ENCODE measurements around the gene ANGPTL2.

ANGPTL2 gene

GRCh38 chr9:127099664-127100063, 22.8 kb downstream of the ANGPTL2 start:
- Histone ChIP-seq H3K79me2 (ENCODE audit: low read length) (no peaks in the 10 kb centered on the region), H3K9me3 (ENCODE audit: insufficient read depth, low read length) (no peaks in the 10 kb centered on the region)
- TF ChIP-seq EZH2phosphoT487 (IDR thresholded peaks at IDR 0.05; ENCODE audit: low read depth) (no peak), CTCF (IDR thresholded peaks at IDR 0.05; ENCODE audit: low read depth, low read length) (no peak)

GRCh38 chr9:127098916-127099553, 23.4 kb downstream of the ANGPTL2 start:
- H3K27ac ChIP-seq (ENCODE audit: low read length): no peak overlapping the region
- no peak overlapping the region for H3K9ac ChIP-seq (ENCODE audit: low read length)
- no peak overlapping the region for H3K4me2 ChIP-seq (ENCODE audit: low read length)
- no peaks in the 10 kb centered on the region for H3K4me1 ChIP-seq (ENCODE audit: low read length)
- no peak overlapping the region for H3K4me3 ChIP-seq (ENCODE audit: low read length)
- no peaks in the 10 kb centered on the region for H3K36me3 ChIP-seq (replicated peaks; ENCODE audit: low read depth, low read length)
- H3K9me3 ChIP-seq (ENCODE audit: insufficient read depth, low read length): no peaks in the 10 kb centered on the region
- no peak overlapping the region for H2AFZ ChIP-seq (ENCODE audit: low read depth, low read length)
- H3K79me2 ChIP-seq (ENCODE audit: low read length): no peaks in the 10 kb centered on the region
- H4K20me1 ChIP-seq (ENCODE audit: insufficient read depth, low read length): no peaks in the 10 kb centered on the region
- no peaks in the 10 kb centered on the region for H3K27me3 ChIP-seq (ENCODE audit: low read depth, low read length)
- TF ChIP-seq CTCF (IDR thresholded peaks at IDR 0.05; ENCODE audit: low read depth, low read length) (no peak), EZH2phosphoT487 (IDR thresholded peaks at IDR 0.05; ENCODE audit: low read depth) (no peak)

More at GRCh38 chr9:127099664-127100063, 22.8 kb downstream of the ANGPTL2 start:
- Histone ChIP-seq H3K4me1 (ENCODE audit: low read length) (no peaks in the 10 kb centered on the region), H3K9ac (ENCODE audit: low read length) (no peak overlapping the region), H2AFZ (ENCODE audit: low read depth, low read length) (no peak overlapping the region), H3K4me3 (ENCODE audit: low read length) (no peak overlapping the region), H3K4me2 (ENCODE audit: low read length) (no peak overlapping the region), H3K36me3 (replicated peaks; ENCODE audit: low read depth, low read length) (no peaks in the 10 kb centered on the region), H3K27ac (ENCODE audit: low read length) (no peak overlapping the region), H4K20me1 (ENCODE audit: insufficient read depth, low read length) (no peaks in the 10 kb centered on the region), H3K27me3 (ENCODE audit: low read depth, low read length) (no peaks in the 10 kb centered on the region)

- no peak overlapping the region for H2AFZ ChIP-seq (ENCODE audit: low read depth, low read length)
- H3K27ac ChIP-seq (ENCODE audit: low read length): no peak overlapping the region
- H3K4me2 ChIP-seq (ENCODE audit: low read length): no peak overlapping the region
- H3K79me2 ChIP-seq (ENCODE audit: low read length): no peaks in the 10 kb centered on the region
- no peaks in the 10 kb centered on the region for H3K27me3 ChIP-seq (ENCODE audit: low read depth, low read length)
- H3K36me3 ChIP-seq (replicated peaks; ENCODE audit: low read depth, low read length): no peaks in the 10 kb centered on the region
- no peaks in the 10 kb centered on the region for H3K9me3 ChIP-seq (ENCODE audit: insufficient read depth, low read length)
- H4K20me1 ChIP-seq (ENCODE audit: insufficient read depth, low read length): no peaks in the 10 kb centered on the region
- no peak overlapping the region for H3K4me3 ChIP-seq (ENCODE audit: low read length)
- TF ChIP-seq CTCF (IDR thresholded peaks at IDR 0.05; ENCODE audit: low read depth, low read length) (no peak), EZH2phosphoT487 (IDR thresholded peaks at IDR 0.05; ENCODE audit: low read depth) (no peak)
- no peaks in the 10 kb centered on the region for H3K4me1 ChIP-seq (ENCODE audit: low read length)
- no peak overlapping the region for H3K9ac ChIP-seq (ENCODE audit: low read length)
Measured at GRCh38 chr9:127097683-127098082, 24.8 kb downstream of the ANGPTL2 start.

- no peak overlapping the region for H2AFZ ChIP-seq (ENCODE audit: low read depth, low read length)
- no peaks in the 10 kb centered on the region for H4K20me1 ChIP-seq (ENCODE audit: insufficient read depth, low read length)
- no peaks in the 10 kb centered on the region for H3K9me3 ChIP-seq (ENCODE audit: insufficient read depth, low read length)
- no peaks in the 10 kb centered on the region for H3K36me3 ChIP-seq (replicated peaks; ENCODE audit: low read depth, low read length)
- no peak overlapping the region for H3K4me3 ChIP-seq (ENCODE audit: low read length)
- TF ChIP-seq CTCF (IDR thresholded peaks at IDR 0.05; ENCODE audit: low read depth, low read length) (no peak), EZH2phosphoT487 (IDR thresholded peaks at IDR 0.05; ENCODE audit: low read depth) (no peak)
- no peak overlapping the region for H3K9ac ChIP-seq (ENCODE audit: low read length)
- H3K4me1 ChIP-seq (ENCODE audit: low read length): no peaks in the 10 kb centered on the region
- H3K79me2 ChIP-seq (ENCODE audit: low read length): no peaks in the 10 kb centered on the region
- H3K27ac ChIP-seq (ENCODE audit: low read length): no peak overlapping the region
- H3K27me3 ChIP-seq (ENCODE audit: low read depth, low read length): no peaks in the 10 kb centered on the region
- H3K4me2 ChIP-seq (ENCODE audit: low read length): no peak overlapping the region
Measured at GRCh38 chr9:127096208-127096607, 26.2 kb downstream of the ANGPTL2 start.
